Parathyroid adenoma (tissue), 2 donors: ENCODE measurements around the gene LRIG1.

ENCODE experiments used
- H2AFZ ChIP-seq: fragments of 300-600 bp; sonication (generic); one replicate; pipeline ENCODE4 v1.7.0; 2017; ENCODE audit warnings: antibody characterized with exemption, mild to moderate bottlenecking
- H3K27ac ChIP-seq: fragments of 300-600 bp; sonication (generic); one replicate; pipeline ENCODE4 v1.7.0; 2017
- H3K27me3 ChIP-seq: fragments of 300-600 bp; sonication (generic); one replicate; pipeline ENCODE4 v1.7.0; 2017; ENCODE audit warnings: low read length; ENCODE audit not compliant: control insufficient read depth, insufficient read depth
- H3K36me3 ChIP-seq: fragments of 300-600 bp; sonication (generic); one replicate; pipeline ENCODE4 v1.7.0; 2017; ENCODE audit warnings: low read length; ENCODE audit not compliant: control insufficient read depth, insufficient read depth
- H3K4me1 ChIP-seq: fragments of 300-600 bp; sonication (generic); one replicate; pipeline ENCODE4 v1.7.0; 2017; ENCODE audit warnings: control low read depth
- H3K4me2 ChIP-seq: fragments of 300-600 bp; sonication (generic); one replicate; pipeline ENCODE4 v1.7.0; 2017; ENCODE audit warnings: low read length
- H3K4me3 ChIP-seq: fragments of 300-600 bp; sonication (generic); one replicate; pipeline ENCODE4 v1.7.0; 2017; ENCODE audit warnings: low read depth, low read length
- H3K79me2 ChIP-seq: fragments of 300-600 bp; sonication (generic); one replicate; pipeline ENCODE4 v1.7.0; 2017; ENCODE audit warnings: control low read depth
- H3K9ac ChIP-seq: fragments of 300-600 bp; sonication (generic); one replicate; pipeline ENCODE4 v1.7.0; 2017; ENCODE audit warnings: mild to moderate bottlenecking
- H3K9me3 ChIP-seq: fragments of 300-600 bp; sonication (generic); one replicate; pipeline ENCODE4 v1.7.0; 2017; ENCODE audit warnings: low read length; ENCODE audit not compliant: control insufficient read depth
- CTCF ChIP-seq: fragments of 300-600 bp; sonication (generic); IDR thresholded peaks from one replicate; pipeline ENCODE4 v1.7.0; 2017; ENCODE audit warnings: antibody characterized with exemption, mild to moderate bottlenecking
- donor health status: primary hyperparathyroidism.

LRIG1 gene

GRCh38 chr3:66386011-66386924 is 114.6 kb downstream of the LRIG1 start:
- Histone ChIP-seq H3K27ac (no peak overlapping the region), H3K4me2 (no peak overlapping the region), H3K9ac (no peak overlapping the region), H3K9me3 (no peaks in the 10 kb centered on the region), H3K36me3 (no peaks in the 10 kb centered on the region), H2AFZ (no peak overlapping the region), H3K79me2 (no peaks in the 10 kb centered on the region), H3K4me3 (no peak overlapping the region), H3K27me3 (no peaks in the 10 kb centered on the region), H3K4me1 (no peaks in the 10 kb centered on the region)
- TF ChIP-seq CTCF: no peak

GRCh38 chr3:66385066-66385465 is 115.8 kb downstream of the LRIG1 start:
- TF ChIP-seq CTCF: no peak
- no peak overlapping the region for H3K9ac ChIP-seq
- no peaks in the 10 kb centered on the region for H3K9me3 ChIP-seq
- no peaks in the 10 kb centered on the region for H3K79me2 ChIP-seq
- no peak overlapping the region for H3K4me3 ChIP-seq
- no peak overlapping the region for H3K4me2 ChIP-seq
- H3K27me3 ChIP-seq: no peaks in the 10 kb centered on the region
- no peak overlapping the region for H2AFZ ChIP-seq
- H3K4me1 ChIP-seq: no peaks in the 10 kb centered on the region
- no peak overlapping the region for H3K27ac ChIP-seq
- H3K36me3 ChIP-seq: no peaks in the 10 kb centered on the region

- H3K27ac ChIP-seq: no peak overlapping the region
- H3K4me3 ChIP-seq: no peak overlapping the region
- H3K36me3 ChIP-seq: no peaks in the 10 kb centered on the region
- no peaks in the 10 kb centered on the region for H3K79me2 ChIP-seq
- H2AFZ ChIP-seq: no peak overlapping the region
- no peaks in the 10 kb centered on the region for H3K9me3 ChIP-seq
- H3K4me2 ChIP-seq: no peak overlapping the region
- no peaks in the 10 kb centered on the region for H3K4me1 ChIP-seq
- H3K27me3 ChIP-seq: no peaks in the 10 kb centered on the region
- no peak for TF ChIP-seq CTCF
- no peak overlapping the region for H3K9ac ChIP-seq
These were observed 116.7 kb downstream of the LRIG1 start for GRCh38 chr3:66383998-66384745.

GRCh38 chr3:66383023-66383422 is 117.8 kb downstream of the LRIG1 start:
- Histone ChIP-seq H3K4me3 (no peak overlapping the region), H3K27me3 (no peaks in the 10 kb centered on the region), H3K79me2 (no peaks in the 10 kb centered on the region), H3K9me3 (no peaks in the 10 kb centered on the region), H3K27ac (no peak overlapping the region), H3K36me3 (no peaks in the 10 kb centered on the region), H3K9ac (no peak overlapping the region), H3K4me1 (no peaks in the 10 kb centered on the region), H2AFZ (no peak overlapping the region), H3K4me2 (no peak overlapping the region)
- TF ChIP-seq CTCF: no peak
